Activated CD4-positive, alpha-beta memory T cell treated with anti-CD3 and anti-CD28 coated beads for 36 hours (primary cell): Measurements from ENCODE around the gene CRTAC1. TPM values are rescaled to one million over a fixed set of nuclear protein-coding genes. Genes with fewer than 3 reads are reported as not detected.

Experiments used
- CTCF ChIA-PET: fragments of 350-600 bp; sonication (Branson Sonifier 250); formaldehyde crosslinking; loops from one replicate; lab custom pipeline; 2021; ENCODE audit warnings: antibody characterized with exemption, inconsistent platforms; lab: Charles Lee
- POLR2A ChIA-PET: fragments of 350-600 bp; sonication (Branson Sonifier 250); formaldehyde crosslinking; loops from one replicate; lab custom pipeline; 2021; ENCODE audit warnings: antibody characterized with exemption; lab: Charles Lee
- DNase-seq: peaks from one replicate; pipeline ENCODE4 v3.0.0-alpha.2; 2020
- H3K27ac Mint-ChIP-seq: one replicate; pipeline ENCODE4 v1.8.0; 2021; ENCODE audit warnings: mixed read lengths
- H3K27me3 Mint-ChIP-seq: one replicate; pipeline ENCODE4 v1.8.0; 2021; ENCODE audit warnings: mixed read lengths
- H3K36me3 Mint-ChIP-seq: one replicate; pipeline ENCODE4 v1.8.0; 2021; ENCODE audit warnings: mixed read lengths
- H3K4me1 Mint-ChIP-seq: one replicate; pipeline ENCODE4 v1.8.0; 2021; ENCODE audit warnings: low read depth, mixed read lengths
- H3K4me3 Mint-ChIP-seq: one replicate; pipeline ENCODE4 v1.8.0; 2021; ENCODE audit warnings: mild to moderate bottlenecking, mixed read lengths
- H3K9me3 Mint-ChIP-seq: one replicate; pipeline ENCODE4 v1.8.0; 2021; ENCODE audit warnings: mixed read lengths
- intact Hi-C: fragments of 100-400 bp; cut with micrococcal nuclease; formaldehyde crosslinking; loops from one replicate; pipeline ENCODE4 v1.15.1; 2023
- total RNA-seq, 2 experiments: library from RNA; stranded (reverse); gene quantifications; one replicate each; pipeline ENCODE4 v1.2.3, GENCODE V29; 2021

CRTAC1 gene
- total RNA-seq, 2 experiments from 2014 or later, result not detected

DNA sequence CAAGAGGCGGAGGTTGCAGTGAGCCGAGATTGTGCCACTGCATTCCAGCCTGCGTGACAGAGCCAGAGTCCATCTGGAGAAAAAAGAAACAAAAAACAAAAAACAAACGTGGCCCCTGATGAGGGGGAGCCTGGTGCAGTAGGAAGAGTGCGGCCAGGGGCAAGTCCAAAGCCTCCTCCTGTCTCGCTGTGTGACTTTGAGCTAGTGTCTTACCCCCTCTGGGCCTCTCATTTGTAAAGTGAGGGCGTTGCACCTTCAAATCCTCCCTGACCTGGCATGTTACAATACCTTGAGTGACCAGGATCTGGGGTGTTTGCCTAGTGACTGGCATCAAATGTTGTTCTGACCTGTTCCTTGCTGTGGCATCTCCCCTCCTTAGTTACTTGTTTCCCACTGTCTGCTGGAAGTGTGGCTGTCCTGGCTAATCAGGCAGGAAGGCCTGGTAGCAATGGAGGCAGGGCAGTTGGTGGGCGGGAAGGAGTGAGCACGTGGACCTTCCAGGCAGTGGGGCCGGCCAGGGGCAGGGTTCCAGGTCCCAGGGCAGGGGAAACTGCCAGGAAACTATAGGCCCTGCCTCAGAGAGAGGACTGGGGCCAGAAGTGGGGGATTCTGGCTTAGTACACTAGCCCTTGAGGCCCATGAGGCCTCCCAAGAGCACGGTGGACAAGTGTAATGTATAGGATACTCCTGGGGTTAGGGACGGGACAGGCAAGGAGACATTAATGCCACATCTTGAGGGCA, 205.2 kb downstream of the CRTAC1 start:
- no peak for DNase-seq
- Mint-ChIP-seq H3K4me3 (no peak overlapping the region), H3K4me1 (peaks cover 19% of the 10 kb centered on the region), H3K9me3 (no peaks in the 10 kb centered on the region), H3K27ac (no peak overlapping the region), H3K27me3 (no peaks in the 10 kb centered on the region), H3K36me3 (no peaks in the 10 kb centered on the region)
- intact Hi-C loops, result no loop called here
- POLR2A ChIA-PET, result no interaction called here
- CTCF ChIA-PET, result no interaction called here

- CTCF ChIA-PET, result no interaction called here
- Mint-ChIP-seq H3K27me3 (no peaks in the 10 kb centered on the region), H3K9me3 (no peaks in the 10 kb centered on the region), H3K27ac (no peak overlapping the region), H3K4me1 (peaks cover 6% of the 10 kb centered on the region), H3K36me3 (no peaks in the 10 kb centered on the region), H3K4me3 (no peak overlapping the region)
- no peak for DNase-seq
- POLR2A ChIA-PET, result no interaction called here
- intact Hi-C loops, result no loop called here
Measured at GRCh38 chr10:97823734-97824133, 206.7 kb downstream of the CRTAC1 start.

GRCh38 chr10:97822261-97822687, 208.1 kb downstream of the CRTAC1 start:
- H3K9me3 Mint-ChIP-seq, result no peaks in the 10 kb centered on the region
- no peak overlapping the region for H3K4me3 Mint-ChIP-seq
- no peak overlapping the region for H3K27ac Mint-ChIP-seq
- H3K27me3 Mint-ChIP-seq, result no peaks in the 10 kb centered on the region
- H3K36me3 Mint-ChIP-seq, result no peaks in the 10 kb centered on the region
- POLR2A ChIA-PET, result no interaction called here
- intact Hi-C loops, result no loop called here
- CTCF ChIA-PET, result interaction anchor here (1.0 kb wide), 1 partner anchor 30 kb away, joined by 3 read pairs; no protein-coding TSS in a partner anchor
- no peak for DNase-seq
- no peaks in the 10 kb centered on the region for H3K4me1 Mint-ChIP-seq

DNA sequence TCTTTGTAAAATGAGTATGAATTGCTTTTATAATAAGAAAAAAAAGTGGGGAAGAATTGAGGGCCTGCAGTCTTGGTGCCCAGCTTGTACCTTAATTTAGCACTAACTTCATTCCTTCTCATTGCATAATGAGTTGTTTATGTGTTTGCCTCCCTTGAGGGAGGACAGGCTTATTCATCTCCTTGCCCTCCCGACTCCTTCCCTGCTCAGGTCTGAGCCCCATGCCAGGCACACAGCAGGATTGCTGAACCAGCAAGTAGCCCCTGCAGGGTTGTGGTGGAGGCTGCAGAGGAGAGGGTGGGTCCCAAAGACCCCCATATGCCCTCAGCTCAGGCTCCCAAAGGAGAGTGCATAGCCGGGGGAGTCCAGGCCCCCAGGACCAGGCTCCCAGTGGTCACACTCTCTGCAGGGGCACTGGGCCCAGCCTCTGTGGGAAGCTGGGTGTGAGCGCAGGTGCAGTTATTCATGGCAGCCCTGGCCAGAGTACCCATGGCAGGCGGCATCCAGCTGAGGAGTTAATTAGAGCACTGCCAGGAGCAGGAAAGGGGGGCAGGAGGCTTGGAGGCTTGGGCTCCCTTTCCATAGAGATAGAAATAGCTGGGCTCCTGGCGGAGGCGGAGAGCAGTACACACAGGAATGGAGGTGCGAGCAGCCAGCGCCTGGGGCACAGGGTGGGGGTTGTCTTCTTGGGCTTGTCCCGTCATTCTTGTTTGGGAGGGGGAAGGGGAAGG, 208.9 kb downstream of the CRTAC1 start:
- H3K9me3 Mint-ChIP-seq, result no peaks in the 10 kb centered on the region
- H3K4me3 Mint-ChIP-seq, result no peak overlapping the region
- no peak overlapping the region for H3K27ac Mint-ChIP-seq
- no peak for DNase-seq
- no peaks in the 10 kb centered on the region for H3K27me3 Mint-ChIP-seq
- no peaks in the 10 kb centered on the region for H3K36me3 Mint-ChIP-seq
- intact Hi-C loops, result no loop called here
- no peaks in the 10 kb centered on the region for H3K4me1 Mint-ChIP-seq
- CTCF ChIA-PET, result interaction anchor here (1.0 kb wide), 1 partner anchor 29 kb away, joined by 3 read pairs; no protein-coding TSS in a partner anchor
- POLR2A ChIA-PET, result no interaction called here

DNA sequence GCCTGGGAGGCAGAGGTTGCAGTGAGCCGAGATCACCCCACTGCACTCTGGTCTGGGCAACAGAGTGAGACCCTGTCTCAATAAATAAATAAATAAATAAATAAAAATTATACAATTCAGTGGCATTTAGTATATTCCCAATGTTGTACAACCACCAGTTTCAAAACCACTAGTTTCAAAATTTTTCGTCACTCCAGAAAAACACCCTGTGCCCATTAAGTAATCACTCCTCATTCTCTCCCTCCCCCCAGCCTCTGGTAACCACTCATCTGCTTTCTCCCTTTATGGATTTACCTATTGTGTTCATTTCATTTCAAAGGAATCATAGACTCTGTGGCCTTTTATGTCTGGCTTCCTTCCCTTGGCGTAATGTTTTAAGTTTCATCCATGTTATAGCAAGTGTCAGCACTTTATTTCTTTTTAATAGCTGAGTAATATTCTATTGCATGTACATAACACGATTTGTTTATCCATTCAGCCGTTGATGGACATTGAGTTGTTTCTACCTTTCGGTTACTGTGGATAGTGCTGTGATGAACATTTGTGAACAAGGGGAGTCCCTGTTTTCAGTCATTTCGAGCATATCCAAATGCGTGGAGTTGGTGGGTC, 210.2 kb downstream of the CRTAC1 start:
- H3K4me1 Mint-ChIP-seq, result no peaks in the 10 kb centered on the region
- intact Hi-C loops, result no loop called here
- no peaks in the 10 kb centered on the region for H3K27me3 Mint-ChIP-seq
- no peaks in the 10 kb centered on the region for H3K36me3 Mint-ChIP-seq
- DNase-seq, result no peak
- H3K9me3 Mint-ChIP-seq, result no peaks in the 10 kb centered on the region
- ChIA-PET POLR2A (no interaction called here), CTCF (no interaction called here)
- H3K4me3 Mint-ChIP-seq, result no peak overlapping the region
- no peak overlapping the region for H3K27ac Mint-ChIP-seq

- no peak overlapping the region for H3K27ac Mint-ChIP-seq
- H3K9me3 Mint-ChIP-seq, result no peaks in the 10 kb centered on the region
- H3K27me3 Mint-ChIP-seq, result no peaks in the 10 kb centered on the region
- DNase-seq, result no peak
- no peak overlapping the region for H3K4me3 Mint-ChIP-seq
- no peaks in the 10 kb centered on the region for H3K36me3 Mint-ChIP-seq
- ChIA-PET POLR2A (no interaction called here), CTCF (interaction anchor here (0.7 kb wide), 1 partner anchor 51 kb away, joined by 3 read pairs; no protein-coding TSS in a partner anchor)
- H3K4me1 Mint-ChIP-seq, result no peaks in the 10 kb centered on the region
- intact Hi-C loops, result no loop called here
Measured at GRCh38 chr10:97818572-97818971, 211.8 kb downstream of the CRTAC1 start.

DNA sequence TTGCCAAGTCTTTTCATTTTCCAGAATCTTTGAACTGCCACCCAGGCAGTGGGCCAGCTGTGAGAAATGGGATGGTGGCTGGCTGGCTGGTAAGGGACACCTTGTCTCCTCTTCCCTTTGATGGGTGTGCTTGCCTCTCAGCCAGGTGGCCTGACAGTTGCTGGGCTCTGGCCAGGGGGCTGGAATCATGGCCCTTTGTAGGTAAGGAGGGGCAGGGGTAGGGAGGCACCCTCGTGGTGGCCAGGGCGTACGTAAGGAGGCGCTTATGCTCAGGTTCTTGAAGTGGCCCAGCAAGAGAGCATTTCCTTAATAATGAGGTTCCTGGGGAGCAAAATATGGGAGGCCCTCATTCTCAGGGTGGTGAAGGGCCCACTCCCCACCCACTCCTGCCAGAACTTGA, 213.8 kb downstream of the CRTAC1 start:
- DNase-seq, result no peak
- ChIA-PET POLR2A (no interaction called here), CTCF (no interaction called here)
- H3K27ac Mint-ChIP-seq, result no peak overlapping the region
- H3K27me3 Mint-ChIP-seq, result no peaks in the 10 kb centered on the region
- no peaks in the 10 kb centered on the region for H3K4me1 Mint-ChIP-seq
- no peak overlapping the region for H3K4me3 Mint-ChIP-seq
- no peaks in the 10 kb centered on the region for H3K36me3 Mint-ChIP-seq
- intact Hi-C loops, result no loop called here
- H3K9me3 Mint-ChIP-seq, result no peaks in the 10 kb centered on the region

Other genes with a start within 250 kb of the CRTAC1 start
- gene GOLGA7B, start 180.8 kb downstream of the CRTAC1 start, total RNA-seq, result under 1 TPM; 0.86 to 0.87 TPM
- gene R3HCC1L, start 104.0 kb upstream of the CRTAC1 start, total RNA-seq, result 10 to 100 TPM; 13.2 to 13.3 TPM
- not detected for gene LOXL4, start 237.6 kb upstream of the CRTAC1 start, total RNA-seq